ENCODE measurements around the gene ZNF668.

ZNF668 gene

DNA sequence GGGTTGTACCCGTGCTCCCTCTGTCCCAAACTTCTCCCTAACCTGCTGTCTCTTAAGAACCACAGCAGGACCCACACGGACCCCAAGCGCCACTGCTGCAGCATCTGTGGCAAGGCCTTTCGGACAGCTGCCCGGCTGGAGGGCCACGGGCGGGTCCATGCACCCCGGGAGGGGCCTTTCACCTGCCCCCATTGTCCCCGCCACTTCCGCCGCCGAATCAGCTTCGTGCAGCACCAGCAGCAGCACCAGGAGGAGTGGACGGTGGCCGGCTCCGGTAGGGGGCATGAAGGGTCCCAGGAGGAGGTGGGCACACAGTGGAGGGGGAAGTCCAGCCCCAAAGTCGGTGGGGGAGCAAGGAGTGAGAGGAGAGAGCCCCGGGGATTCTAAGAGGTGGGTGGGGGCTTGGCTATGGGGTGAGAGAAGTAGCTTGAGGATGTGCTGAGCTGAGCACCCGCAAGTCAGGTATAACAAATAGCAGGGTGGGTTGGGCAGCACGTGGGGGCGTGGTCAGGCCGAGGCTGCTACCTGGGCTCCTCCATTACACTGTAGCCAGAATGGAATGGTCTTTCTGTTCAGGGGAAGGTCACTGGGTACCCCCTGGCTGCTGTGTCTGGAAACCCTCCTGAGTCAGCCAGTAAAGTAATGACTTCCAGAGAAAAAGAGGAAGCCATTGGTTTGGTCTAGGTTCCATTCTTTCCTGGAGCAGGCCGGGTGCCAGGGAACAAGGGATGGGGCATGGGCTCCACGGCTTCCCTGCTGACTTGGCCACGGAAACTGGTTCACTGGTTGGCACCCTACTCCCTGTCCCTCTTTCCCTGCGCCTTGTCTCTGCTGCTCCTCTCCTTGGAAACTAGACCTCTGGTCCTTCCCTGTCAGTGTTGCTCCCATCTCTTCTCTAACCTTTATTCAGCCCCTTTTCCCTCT, 7.7 kb upstream of the ZNF668 start:
- Histone ChIP-seq H3K27me3 (ENCODE audit: insufficient read depth, low read length) (no peaks in the 10 kb centered on the region), H3K4me1 (ENCODE audit: insufficient read depth, low read length) (no peaks in the 10 kb centered on the region), H3K4me3 (ENCODE audit: low read length) (no peak overlapping the region), H3K36me3 (ENCODE audit: insufficient read depth, low read length) (peaks cover 68% of the 10 kb centered on the region), H2AFZ (ENCODE audit: low read depth, low read length) (no peak overlapping the region), H3K9me3 (ENCODE audit: low read length) (no peaks in the 10 kb centered on the region)

DNA sequence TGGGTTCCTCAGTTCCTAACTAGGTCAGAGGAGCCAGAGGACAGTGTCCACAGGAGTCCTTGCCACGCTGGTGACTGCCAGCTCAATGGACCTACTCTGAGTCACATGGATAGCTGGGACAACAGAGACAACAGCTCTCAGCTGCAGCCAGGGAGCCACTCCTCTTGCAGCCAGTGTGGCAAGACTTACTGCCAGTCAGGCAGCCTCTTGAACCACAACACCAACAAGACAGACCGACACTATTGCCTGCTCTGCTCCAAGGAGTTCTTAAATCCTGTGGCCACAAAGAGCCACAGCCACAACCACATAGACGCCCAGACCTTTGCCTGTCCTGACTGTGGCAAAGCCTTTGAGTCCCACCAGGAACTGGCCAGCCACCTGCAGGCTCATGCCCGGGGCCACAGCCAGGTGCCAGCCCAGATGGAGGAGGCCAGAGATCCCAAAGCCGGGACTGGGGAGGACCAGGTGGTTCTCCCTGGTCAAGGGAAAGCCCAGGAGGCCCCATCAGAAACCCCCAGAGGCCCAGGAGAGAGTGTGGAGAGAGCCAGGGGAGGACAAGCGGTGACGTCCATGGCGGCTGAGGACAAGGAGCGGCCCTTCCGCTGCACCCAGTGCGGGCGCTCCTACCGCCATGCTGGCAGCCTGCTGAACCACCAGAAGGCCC, 6.8 kb upstream of the ZNF668 start:
- Histone ChIP-seq H2AFZ (ENCODE audit: low read depth, low read length) (no peak overlapping the region), H3K4me3 (ENCODE audit: low read length) (no peak overlapping the region), H3K9me3 (ENCODE audit: low read length) (no peaks in the 10 kb centered on the region), H3K36me3 (ENCODE audit: insufficient read depth, low read length) (peaks cover 76% of the 10 kb centered on the region), H3K4me1 (ENCODE audit: insufficient read depth, low read length) (no peaks in the 10 kb centered on the region), H3K27me3 (ENCODE audit: insufficient read depth, low read length) (no peaks in the 10 kb centered on the region)

DNA sequence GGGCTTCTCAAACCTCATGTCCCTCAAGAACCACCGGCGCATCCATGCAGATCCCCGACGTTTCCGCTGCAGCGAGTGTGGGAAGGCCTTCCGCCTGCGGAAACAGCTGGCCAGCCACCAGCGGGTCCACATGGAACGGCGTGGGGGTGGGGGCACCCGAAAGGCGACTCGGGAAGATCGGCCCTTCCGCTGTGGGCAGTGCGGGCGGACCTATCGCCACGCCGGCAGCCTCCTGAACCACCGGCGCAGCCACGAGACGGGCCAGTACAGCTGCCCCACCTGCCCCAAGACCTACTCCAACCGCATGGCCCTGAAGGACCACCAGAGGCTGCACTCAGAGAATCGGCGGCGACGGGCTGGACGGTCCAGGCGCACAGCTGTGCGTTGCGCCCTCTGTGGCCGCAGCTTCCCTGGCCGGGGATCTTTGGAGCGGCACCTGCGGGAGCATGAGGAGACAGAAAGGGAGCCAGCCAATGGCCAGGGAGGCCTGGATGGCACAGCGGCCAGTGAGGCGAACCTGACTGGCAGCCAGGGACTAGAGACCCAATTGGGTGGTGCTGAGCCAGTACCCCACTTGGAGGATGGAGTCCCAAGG, 6.1 kb upstream of the ZNF668 start:
- H3K36me3 ChIP-seq (ENCODE audit: insufficient read depth, low read length), result peaks cover 77% of the 10 kb centered on the region
- H3K4me3 ChIP-seq (ENCODE audit: low read length), result no peak overlapping the region
- peaks cover under 1% of the 10 kb centered on the region for H3K4me1 ChIP-seq (ENCODE audit: insufficient read depth, low read length)
- H2AFZ ChIP-seq (ENCODE audit: low read depth, low read length), result no peak overlapping the region
- H3K27me3 ChIP-seq (ENCODE audit: insufficient read depth, low read length), result no peaks in the 10 kb centered on the region
- H3K9me3 ChIP-seq (ENCODE audit: low read length), result no peaks in the 10 kb centered on the region

DNA sequence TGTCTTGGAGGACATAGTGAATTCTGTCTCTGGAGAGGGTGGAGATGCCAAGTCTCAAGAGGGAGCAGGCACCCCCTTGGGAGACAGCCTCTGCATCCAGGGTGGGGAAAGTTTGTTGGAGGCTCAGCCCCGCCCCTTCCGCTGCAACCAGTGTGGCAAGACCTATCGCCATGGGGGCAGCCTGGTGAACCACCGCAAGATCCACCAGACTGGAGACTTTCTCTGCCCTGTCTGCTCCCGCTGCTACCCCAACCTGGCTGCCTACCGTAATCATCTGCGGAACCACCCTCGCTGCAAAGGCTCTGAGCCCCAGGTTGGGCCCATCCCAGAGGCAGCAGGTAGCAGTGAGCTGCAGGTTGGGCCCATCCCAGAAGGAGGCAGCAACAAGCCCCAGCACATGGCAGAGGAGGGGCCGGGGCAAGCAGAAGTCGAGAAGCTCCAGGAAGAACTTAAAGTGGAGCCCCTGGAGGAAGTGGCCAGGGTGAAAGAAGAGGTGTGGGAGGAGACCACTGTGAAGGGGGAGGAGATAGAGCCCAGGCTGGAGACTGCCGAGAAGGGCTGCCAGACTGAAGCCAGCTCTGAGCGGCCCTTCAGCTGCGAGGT, 5.4 kb upstream of the ZNF668 start:
- Histone ChIP-seq H3K4me3 (ENCODE audit: low read length) (no peak overlapping the region), H3K4me1 (ENCODE audit: insufficient read depth, low read length) (peaks cover 5% of the 10 kb centered on the region), H3K36me3 (ENCODE audit: insufficient read depth, low read length) (peaks cover 77% of the 10 kb centered on the region), H2AFZ (ENCODE audit: low read depth, low read length) (no peak overlapping the region), H3K9me3 (ENCODE audit: low read length) (no peaks in the 10 kb centered on the region), H3K27me3 (ENCODE audit: insufficient read depth, low read length) (no peaks in the 10 kb centered on the region)

DNA sequence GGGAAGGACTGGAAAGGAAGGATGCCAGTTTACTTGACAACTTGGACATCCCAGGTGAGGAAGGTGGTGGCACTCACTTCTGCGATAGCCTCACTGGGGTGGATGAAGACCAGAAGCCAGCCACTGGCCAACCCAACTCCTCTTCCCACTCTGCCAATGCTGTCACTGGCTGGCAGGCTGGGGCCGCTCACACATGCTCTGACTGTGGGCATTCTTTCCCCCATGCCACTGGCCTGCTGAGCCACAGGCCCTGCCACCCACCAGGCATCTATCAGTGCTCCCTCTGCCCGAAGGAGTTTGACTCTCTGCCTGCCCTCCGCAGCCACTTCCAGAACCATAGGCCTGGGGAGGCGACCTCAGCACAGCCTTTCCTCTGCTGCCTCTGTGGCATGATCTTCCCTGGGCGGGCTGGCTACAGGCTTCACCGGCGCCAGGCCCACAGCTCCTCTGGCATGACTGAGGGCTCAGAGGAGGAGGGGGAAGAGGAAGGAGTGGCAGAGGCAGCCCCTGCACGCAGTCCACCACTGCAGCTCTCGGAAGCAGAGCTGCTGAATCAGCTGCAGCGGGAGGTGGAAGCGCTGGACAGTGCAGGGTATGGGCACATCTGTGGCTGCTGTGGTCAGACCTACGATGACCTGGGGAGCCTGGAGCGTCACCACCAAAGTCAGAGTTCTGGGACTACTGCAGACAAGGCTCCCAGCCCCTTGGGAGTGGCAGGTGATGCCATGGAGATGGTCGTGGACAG, 4.7 kb upstream of the ZNF668 start:
- no peak overlapping the region for H3K4me3 ChIP-seq (ENCODE audit: low read length)
- peaks cover 77% of the 10 kb centered on the region for H3K36me3 ChIP-seq (ENCODE audit: insufficient read depth, low read length)
- H3K4me1 ChIP-seq (ENCODE audit: insufficient read depth, low read length), result peaks cover 5% of the 10 kb centered on the region
- no peak overlapping the region for H2AFZ ChIP-seq (ENCODE audit: low read depth, low read length)
- no peaks in the 10 kb centered on the region for H3K27me3 ChIP-seq (ENCODE audit: insufficient read depth, low read length)
- no peaks in the 10 kb centered on the region for H3K9me3 ChIP-seq (ENCODE audit: low read length)

DNA sequence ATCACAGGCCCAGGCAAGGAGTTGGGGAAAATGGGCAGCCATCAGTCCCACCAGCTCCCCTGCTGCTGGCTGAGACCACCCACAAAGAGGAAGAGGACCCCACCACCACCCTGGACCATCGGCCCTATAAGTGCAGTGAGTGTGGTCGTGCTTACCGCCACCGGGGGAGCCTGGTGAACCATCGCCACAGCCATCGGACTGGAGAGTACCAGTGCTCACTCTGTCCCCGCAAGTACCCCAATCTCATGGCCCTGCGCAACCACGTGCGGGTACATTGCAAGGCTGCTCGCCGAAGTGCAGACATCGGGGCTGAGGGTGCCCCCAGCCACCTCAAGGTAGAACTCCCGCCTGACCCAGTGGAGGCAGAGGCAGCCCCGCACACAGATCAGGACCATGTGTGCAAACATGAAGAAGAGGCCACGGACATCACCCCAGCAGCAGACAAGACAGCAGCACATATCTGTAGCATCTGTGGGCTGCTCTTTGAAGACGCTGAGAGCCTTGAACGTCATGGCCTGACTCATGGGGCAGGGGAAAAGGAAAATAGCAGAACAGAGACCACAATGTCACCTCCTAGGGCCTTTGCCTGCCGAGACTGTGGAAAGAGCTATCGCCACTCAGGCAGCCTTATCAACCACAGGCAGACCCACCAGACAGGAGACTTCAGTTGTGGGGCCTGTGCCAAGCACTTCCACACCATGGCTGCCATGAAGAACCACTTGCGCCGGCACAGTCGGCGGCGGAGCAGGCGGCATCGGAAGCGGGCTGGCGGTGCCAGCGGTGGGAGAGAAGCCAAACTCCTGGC, 3.8 kb upstream of the ZNF668 start:
- Histone ChIP-seq H3K4me1 (ENCODE audit: insufficient read depth, low read length) (peaks cover 5% of the 10 kb centered on the region), H3K9me3 (ENCODE audit: low read length) (no peaks in the 10 kb centered on the region), H3K27me3 (ENCODE audit: insufficient read depth, low read length) (no peaks in the 10 kb centered on the region), H3K36me3 (ENCODE audit: insufficient read depth, low read length) (peaks cover 70% of the 10 kb centered on the region), H3K4me3 (ENCODE audit: low read length) (no peak overlapping the region), H2AFZ (ENCODE audit: low read depth, low read length) (no peak overlapping the region)

DNA sequence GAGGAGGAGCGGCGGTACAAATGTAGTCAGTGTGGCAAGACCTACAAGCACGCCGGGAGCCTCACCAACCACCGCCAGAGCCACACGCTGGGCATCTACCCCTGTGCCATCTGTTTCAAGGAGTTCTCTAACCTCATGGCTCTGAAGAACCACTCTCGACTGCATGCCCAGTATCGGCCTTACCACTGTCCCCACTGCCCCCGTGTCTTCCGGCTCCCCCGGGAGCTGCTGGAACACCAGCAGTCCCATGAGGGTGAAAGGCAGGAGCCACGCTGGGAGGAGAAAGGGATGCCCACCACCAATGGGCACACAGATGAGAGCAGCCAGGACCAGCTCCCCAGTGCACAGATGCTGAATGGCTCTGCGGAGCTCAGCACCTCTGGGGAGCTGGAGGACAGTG, 3.0 kb upstream of the ZNF668 start:
- H2AFZ ChIP-seq (ENCODE audit: low read depth, low read length), result no peak overlapping the region
- no peaks in the 10 kb centered on the region for H3K9me3 ChIP-seq (ENCODE audit: low read length)
- peaks cover 62% of the 10 kb centered on the region for H3K36me3 ChIP-seq (ENCODE audit: insufficient read depth, low read length)
- H3K4me3 ChIP-seq (ENCODE audit: low read length), result no peak overlapping the region
- H3K27me3 ChIP-seq (ENCODE audit: insufficient read depth, low read length), result no peaks in the 10 kb centered on the region
- H3K4me1 ChIP-seq (ENCODE audit: insufficient read depth, low read length), result peaks cover 9% of the 10 kb centered on the region

DNA sequence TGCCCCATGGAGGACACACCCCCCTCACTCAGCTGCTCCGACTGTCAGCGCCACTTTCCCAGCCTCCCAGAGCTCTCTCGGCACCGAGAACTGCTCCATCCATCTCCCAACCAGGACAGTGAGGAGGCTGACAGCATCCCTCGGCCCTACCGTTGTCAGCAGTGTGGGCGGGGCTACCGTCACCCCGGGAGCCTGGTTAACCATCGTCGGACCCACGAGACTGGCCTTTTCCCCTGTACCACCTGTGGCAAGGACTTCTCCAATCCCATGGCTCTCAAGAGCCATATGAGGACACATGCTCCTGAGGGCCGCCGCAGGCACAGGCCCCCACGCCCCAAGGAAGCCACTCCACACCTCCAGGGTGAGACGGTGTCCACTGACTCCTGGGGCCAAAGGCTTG, 2.3 kb upstream of the ZNF668 start:
- Histone ChIP-seq H3K27me3 (ENCODE audit: insufficient read depth, low read length) (no peaks in the 10 kb centered on the region), H3K36me3 (ENCODE audit: insufficient read depth, low read length) (peaks cover 55% of the 10 kb centered on the region), H3K4me1 (ENCODE audit: insufficient read depth, low read length) (peaks cover 15% of the 10 kb centered on the region), H2AFZ (ENCODE audit: low read depth, low read length) (no peak overlapping the region), H3K9me3 (ENCODE audit: low read length) (no peaks in the 10 kb centered on the region), H3K4me3 (ENCODE audit: low read length) (no peak overlapping the region)

DNA sequence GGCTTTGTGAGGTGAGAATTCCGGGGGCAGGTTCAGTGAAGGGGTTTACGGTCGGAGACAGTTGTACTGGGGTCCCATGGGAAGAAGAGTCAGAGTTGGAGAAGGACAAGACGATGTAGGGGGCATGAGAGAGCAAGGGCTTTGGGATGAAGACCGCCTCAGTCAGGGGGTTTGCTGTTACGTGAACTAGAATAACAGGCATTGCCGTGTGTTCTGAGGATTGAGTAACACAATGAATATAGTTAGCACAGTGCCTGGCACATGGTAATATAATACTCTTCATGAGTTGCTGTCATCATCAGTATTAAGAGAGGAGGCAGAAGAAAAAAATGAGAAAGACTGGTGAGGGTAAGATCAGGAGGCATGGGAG, 759 bp upstream of the ZNF668 start:
- Histone ChIP-seq H3K4me1 (ENCODE audit: insufficient read depth, low read length) (peaks cover 15% of the 10 kb centered on the region), H3K27me3 (ENCODE audit: insufficient read depth, low read length) (no peaks in the 10 kb centered on the region), H3K9me3 (ENCODE audit: low read length) (no peaks in the 10 kb centered on the region), H3K36me3 (ENCODE audit: insufficient read depth, low read length) (peaks cover 40% of the 10 kb centered on the region), H3K4me3 (ENCODE audit: low read length) (peak overlapping the region; percentile 75), H2AFZ (ENCODE audit: low read depth, low read length) (peak overlapping the region; percentile 42)

DNA sequence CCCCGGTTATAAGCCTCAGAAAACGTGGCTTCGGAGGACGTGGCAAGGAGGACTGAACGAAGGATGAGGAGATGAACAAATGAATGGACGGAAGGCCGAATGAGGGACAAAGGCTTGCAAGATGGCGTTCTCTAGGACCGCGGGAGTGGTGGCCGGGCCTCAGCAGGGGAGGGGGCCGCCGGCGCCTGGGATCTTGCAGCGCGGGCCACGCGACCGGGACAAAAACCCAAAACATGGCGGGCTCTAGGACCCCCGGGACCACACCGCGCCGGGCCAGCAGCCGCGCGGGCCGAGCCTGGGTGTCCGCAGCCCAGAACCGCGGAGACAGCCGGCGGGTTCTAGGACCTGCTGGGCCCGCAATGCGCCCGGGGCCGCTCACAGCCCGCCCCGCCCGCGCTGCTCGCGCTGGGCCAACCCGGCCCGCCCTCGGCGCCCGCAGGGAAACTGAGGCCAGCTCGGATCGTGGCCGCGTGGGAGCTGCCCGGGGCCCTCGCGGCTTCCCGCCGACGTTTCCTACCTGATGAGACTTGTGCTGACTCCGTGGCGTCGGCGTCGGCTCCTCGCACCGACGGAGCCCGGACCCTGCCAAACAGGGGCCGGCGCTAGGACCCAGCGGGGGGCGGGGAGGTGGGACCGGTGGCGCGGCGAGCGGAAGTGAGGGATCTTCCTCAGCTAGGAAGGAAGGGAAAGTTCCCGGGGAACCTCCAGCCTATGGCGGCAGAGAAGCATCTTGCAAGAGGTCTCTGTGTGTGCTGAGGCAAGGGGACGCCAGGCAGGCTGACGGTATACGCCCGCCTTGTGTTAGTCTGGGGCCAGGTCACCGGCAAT, 684 bp downstream of the ZNF668 start:
- peaks cover 26% of the 10 kb centered on the region for H3K36me3 ChIP-seq (ENCODE audit: insufficient read depth, low read length)
- peaks cover 15% of the 10 kb centered on the region for H3K4me1 ChIP-seq (ENCODE audit: insufficient read depth, low read length)
- peak overlapping the region; percentile 89 for H2AFZ ChIP-seq (ENCODE audit: low read depth, low read length)
- H3K4me3 ChIP-seq (ENCODE audit: low read length), result peak overlapping the region; percentile 75
- H3K9me3 ChIP-seq (ENCODE audit: low read length), result no peaks in the 10 kb centered on the region
- no peaks in the 10 kb centered on the region for H3K27me3 ChIP-seq (ENCODE audit: insufficient read depth, low read length)

DNA sequence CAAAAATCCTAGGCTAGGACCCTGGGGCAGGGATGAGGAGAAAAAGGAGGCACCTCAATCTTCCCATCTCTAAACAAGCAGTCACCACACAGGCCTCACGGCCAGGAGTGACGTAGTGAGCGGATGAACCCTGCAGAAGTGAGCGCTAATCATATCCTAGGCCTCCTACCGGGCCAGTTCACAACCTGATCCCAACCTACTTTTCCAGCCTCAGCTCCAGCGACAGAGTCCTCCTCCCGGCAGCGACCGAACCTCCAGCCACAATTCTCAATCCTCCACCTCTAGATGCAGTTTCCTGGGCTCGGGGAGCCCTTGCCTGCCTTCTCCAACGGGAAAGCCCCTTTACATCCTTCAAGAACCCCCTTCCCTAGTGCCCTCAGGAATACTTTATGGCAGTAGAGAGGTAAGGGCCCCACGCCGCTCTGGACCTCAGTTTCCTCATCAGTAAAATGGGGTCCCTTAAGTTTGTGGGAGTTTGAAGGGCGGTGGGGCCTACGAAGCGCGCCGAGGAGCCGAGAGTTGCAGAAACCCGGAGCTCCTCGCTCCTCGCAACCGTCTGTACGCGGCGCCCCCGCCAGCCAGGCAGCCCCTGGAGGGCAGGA, 1.4 kb downstream of the ZNF668 start:
- peaks cover 18% of the 10 kb centered on the region for H3K36me3 ChIP-seq (ENCODE audit: insufficient read depth, low read length)
- H3K27me3 ChIP-seq (ENCODE audit: insufficient read depth, low read length), result no peaks in the 10 kb centered on the region
- H2AFZ ChIP-seq (ENCODE audit: low read depth, low read length), result peak overlapping the region; percentile 89
- H3K4me3 ChIP-seq (ENCODE audit: low read length), result peak overlapping the region; percentile 75
- H3K4me1 ChIP-seq (ENCODE audit: insufficient read depth, low read length), result peaks cover 15% of the 10 kb centered on the region
- H3K9me3 ChIP-seq (ENCODE audit: low read length), result no peaks in the 10 kb centered on the region

Measured in neuron (in vitro differentiated cells).